GM06990 (cell line): Measurements from ENCODE around the gene MPPED2.

ENCODE experiments used
- DNase-seq: peaks from one replicate; pipeline ENCODE4 v3.0.0-alpha.2; 2011; ENCODE audit not compliant: insufficient read length; ENCODE audit errors: extremely low read depth
- H3K27me3 ChIP-seq: replicated peaks from 2 replicates; pipeline ENCODE4 v1.6.0; 2011; ENCODE audit warnings: low read length; ENCODE audit not compliant: control insufficient read depth, insufficient read depth
- H3K36me3 ChIP-seq: 2 replicates; pipeline ENCODE4 v1.5.1; 2011; ENCODE audit warnings: low read length; ENCODE audit not compliant: control insufficient read depth, insufficient read depth
- H3K4me3 ChIP-seq: replicated peaks from 2 replicates; pipeline ENCODE4 v1.5.1; 2011; ENCODE audit warnings: low read depth, mild to moderate bottlenecking, control low read depth, low read length
- TF ChIP-seq, protein P1 (sequence below): IDR thresholded peaks from 2 replicates; pipeline ENCODE4 v1.5.1; 2011; ENCODE audit warnings: low read length, control low read depth, mild to moderate bottlenecking, inconsistent platforms; ENCODE audit not compliant: insufficient read depth, poor library complexity, severe bottlenecking

Gene MPPED2

DNA sequence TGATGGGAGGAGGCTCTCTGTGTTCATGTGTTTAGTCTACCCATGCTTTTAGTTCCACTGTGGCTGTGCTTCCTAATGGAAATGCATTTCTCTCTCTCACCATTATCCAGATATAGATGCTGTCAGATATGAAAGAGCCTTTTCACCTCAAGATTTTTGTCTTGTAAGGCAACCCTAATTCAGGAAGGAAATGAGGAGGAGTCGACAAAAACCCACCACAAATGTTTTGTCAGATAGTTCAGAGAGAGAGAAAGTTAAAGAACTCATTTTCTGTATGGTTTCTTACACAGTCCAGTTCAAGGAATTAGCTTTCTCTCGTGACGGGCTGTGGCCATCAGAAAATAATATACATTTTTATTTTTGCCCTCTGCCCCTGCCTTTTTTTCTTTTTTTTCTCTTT lies 180.8 kb downstream of the MPPED2 start:
- Histone ChIP-seq H3K4me3 (no peak overlapping the region), H3K36me3 (no peaks in the 10 kb centered on the region), H3K27me3 (peaks cover 1% of the 10 kb centered on the region; the same call in 1 of the 2 replicates)
- no peak for DNase-seq
- TF ChIP-seq, protein P1, sequence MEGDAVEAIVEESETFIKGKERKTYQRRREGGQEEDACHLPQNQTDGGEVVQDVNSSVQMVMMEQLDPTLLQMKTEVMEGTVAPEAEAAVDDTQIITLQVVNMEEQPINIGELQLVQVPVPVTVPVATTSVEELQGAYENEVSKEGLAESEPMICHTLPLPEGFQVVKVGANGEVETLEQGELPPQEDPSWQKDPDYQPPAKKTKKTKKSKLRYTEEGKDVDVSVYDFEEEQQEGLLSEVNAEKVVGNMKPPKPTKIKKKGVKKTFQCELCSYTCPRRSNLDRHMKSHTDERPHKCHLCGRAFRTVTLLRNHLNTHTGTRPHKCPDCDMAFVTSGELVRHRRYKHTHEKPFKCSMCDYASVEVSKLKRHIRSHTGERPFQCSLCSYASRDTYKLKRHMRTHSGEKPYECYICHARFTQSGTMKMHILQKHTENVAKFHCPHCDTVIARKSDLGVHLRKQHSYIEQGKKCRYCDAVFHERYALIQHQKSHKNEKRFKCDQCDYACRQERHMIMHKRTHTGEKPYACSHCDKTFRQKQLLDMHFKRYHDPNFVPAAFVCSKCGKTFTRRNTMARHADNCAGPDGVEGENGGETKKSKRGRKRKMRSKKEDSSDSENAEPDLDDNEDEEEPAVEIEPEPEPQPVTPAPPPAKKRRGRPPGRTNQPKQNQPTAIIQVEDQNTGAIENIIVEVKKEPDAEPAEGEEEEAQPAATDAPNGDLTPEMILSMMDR = no peak

DNA sequence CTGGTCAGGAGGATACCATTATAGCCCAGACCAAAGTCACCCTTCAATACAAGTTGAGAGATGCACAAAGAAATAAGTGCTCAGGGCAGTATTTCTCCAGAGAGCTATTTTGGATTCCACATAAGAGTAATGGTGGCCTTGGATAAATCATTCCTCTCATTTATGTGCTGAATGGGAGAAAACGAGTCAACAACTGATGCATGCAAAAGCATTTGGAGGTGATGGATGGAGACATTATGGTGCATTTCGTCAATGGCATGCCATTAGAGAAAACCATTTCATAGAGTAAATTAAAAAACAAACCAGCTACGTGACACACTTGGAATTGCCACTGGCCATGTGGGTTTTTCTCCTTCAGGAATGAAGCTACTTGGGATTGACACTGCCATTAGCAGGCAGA lies 182.0 kb downstream of the MPPED2 start:
- no peak for DNase-seq
- H3K4me3 ChIP-seq = no peak overlapping the region
- TF ChIP-seq, protein P1 = no peak
- H3K27me3 ChIP-seq = no peaks in the 10 kb centered on the region
- H3K36me3 ChIP-seq = no peaks in the 10 kb centered on the region

DNA sequence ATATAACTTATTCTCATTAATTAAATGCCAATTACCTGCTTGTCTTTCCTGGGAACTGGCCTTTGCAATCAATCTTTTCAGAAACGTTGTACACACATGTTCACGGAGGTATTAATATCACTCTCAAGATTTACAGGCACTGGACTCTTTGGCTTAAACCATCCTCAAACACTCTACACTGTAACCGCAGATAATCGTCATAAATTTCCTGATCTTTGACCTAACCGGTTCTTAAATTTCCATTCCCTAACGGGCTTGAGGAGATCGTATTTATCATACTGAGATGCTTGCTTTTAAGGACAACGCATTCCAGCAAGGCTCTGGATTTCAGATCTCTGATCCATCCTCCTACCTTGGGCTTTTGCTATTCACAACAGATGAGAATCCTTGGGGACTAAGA lies 190.4 kb downstream of the MPPED2 start:
- H3K36me3 ChIP-seq = no peaks in the 10 kb centered on the region
- H3K4me3 ChIP-seq = no peak overlapping the region
- TF ChIP-seq, protein P1 = no peak
- no peaks in the 10 kb centered on the region; the same call in 1 of the 2 replicates for H3K27me3 ChIP-seq
- DNase-seq = no peak

DNA sequence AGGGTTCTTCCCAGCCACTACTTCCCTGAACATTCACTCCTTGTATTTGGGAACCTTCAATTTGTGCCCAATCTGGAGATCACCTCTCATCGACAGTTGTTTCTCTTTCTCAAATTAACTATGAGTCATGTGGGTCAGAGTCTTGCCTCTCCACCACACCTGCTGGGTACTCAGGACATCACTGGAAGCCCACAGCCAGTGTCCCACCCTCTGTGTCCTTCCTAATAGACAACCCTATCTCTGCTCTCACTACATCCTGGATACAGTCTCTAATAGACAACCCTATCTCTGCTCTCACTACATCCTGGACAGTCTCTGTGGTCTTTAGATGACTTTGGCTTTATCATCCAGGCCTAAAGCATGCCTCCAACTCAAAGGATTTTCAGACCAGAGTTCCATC lies 193.1 kb downstream of the MPPED2 start:
- H3K27me3 ChIP-seq = no peaks in the 10 kb centered on the region; the same call in 1 of the 2 replicates
- DNase-seq = no peak
- H3K4me3 ChIP-seq = no peak overlapping the region
- no peaks in the 10 kb centered on the region for H3K36me3 ChIP-seq
- TF ChIP-seq, protein P1 = no peak

DNA sequence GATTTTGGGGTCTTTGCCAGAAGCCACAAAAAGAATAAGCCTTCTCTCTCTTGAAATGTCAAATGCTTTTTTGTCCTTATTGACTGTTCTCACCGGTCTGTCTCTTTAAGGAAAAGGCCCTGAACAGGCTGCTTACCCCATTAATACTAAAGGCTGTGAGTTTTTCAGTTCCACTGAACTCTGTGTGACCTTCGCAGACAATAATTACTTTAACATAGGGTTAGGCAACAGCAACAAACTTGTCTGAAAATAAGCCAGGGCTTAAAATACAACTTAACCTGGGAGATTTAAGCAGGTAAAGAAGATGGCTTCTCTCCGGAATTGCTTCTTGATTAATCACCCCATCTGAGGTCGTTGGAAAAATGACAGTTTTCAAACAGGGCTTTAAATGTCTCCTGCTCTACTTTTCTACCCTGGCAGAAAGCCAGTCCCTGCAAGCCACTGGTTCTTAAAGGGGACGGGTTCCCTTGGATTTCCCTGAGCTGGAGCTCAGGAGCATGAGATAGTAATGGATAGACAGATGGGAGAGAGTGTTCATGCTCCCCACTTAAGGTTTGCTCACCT lies 193.8 kb downstream of the MPPED2 start:
- no peak for DNase-seq
- no peaks in the 10 kb centered on the region; the same call in 1 of the 2 replicates for H3K27me3 ChIP-seq
- TF ChIP-seq, protein P1 = no peak
- no peak overlapping the region for H3K4me3 ChIP-seq
- no peaks in the 10 kb centered on the region for H3K36me3 ChIP-seq

DNA sequence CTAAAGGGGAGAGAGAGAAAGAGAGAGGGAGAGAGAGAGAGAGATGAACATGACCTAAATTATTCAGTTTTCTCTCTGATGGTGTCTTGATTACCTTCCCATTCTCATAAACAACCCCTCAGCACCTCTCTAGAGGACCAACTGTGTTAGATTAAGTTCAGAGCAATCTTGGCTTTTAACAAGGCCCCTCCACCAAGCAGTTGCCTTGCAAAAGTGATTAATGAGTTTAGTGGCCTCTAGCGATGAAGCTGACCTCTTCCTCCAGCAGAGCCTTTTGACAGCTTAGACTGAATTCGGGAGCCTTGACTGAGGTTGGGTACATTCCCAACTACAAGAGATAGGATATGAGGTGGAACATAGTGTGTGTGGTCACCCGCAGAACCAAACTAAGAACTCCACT lies 197.2 kb downstream of the MPPED2 start:
- TF ChIP-seq, protein P1 = no peak
- H3K36me3 ChIP-seq = no peaks in the 10 kb centered on the region
- no peaks in the 10 kb centered on the region; the same call in none of the 2 replicates for H3K27me3 ChIP-seq
- H3K4me3 ChIP-seq = no peak overlapping the region
- DNase-seq = no peak
